GM23248 (cell line): ENCODE results near the gene CADM4.

ENCODE experiments used
- EZH2 ChIP-seq: fragments of 200-600 bp; sonication (generic); IDR thresholded peaks from 2 replicates; pipeline ENCODE4 v1.6.1; 2018; ENCODE audit warnings: antibody characterized with exemption, mild to moderate bottlenecking; ENCODE audit not compliant: insufficient read depth, poor library complexity, severe bottlenecking
- EZH2phosphoT487 ChIP-seq: fragments of 200-600 bp; sonication (generic); IDR thresholded peaks from 2 replicates; pipeline ENCODE4 v1.6.1; 2018; ENCODE audit warnings: antibody characterized with exemption, moderate library complexity, mild to moderate bottlenecking, low read depth; ENCODE audit not compliant: insufficient read depth

- TF ChIP-seq EZH2phosphoT487, result no peak
- TF ChIP-seq EZH2, result no peak
Observed at GRCh38 chr19:43622070-43622469, 17.6 kb downstream of the CADM4 start.
